ENCODE results near the gene SDF4.
"Not testable (repeated sequence)": the region's sequence is repeated elsewhere in the genome, so short reads cannot be mapped to it uniquely, and the experiment has no call there.

Gene SDF4

GRCh38 chr1:1199141-1199960 lies 32.5 kb downstream of the SDF4 start:
- no peak for DNase-seq (ENCODE audit: low spot score)

- DNase-seq (ENCODE audit: low spot score), result no peak
These were observed 33.2 kb downstream of the SDF4 start for GRCh38 chr1:1198423-1199140.

- DNase-seq (ENCODE audit: low spot score), result no peak
These were observed 34.0 kb downstream of the SDF4 start for GRCh38 chr1:1197551-1198422.

GRCh38 chr1:1197188-1197500 lies 34.7 kb downstream of the SDF4 start:
- no peak for DNase-seq (ENCODE audit: low spot score)

GRCh38 chr1:1196431-1197187 lies 35.2 kb downstream of the SDF4 start:
- no peak for DNase-seq (ENCODE audit: low spot score)

GRCh38 chr1:1195726-1196125 lies 36.1 kb downstream of the SDF4 start:
- not testable (repeated sequence) for DNase-seq (ENCODE audit: low spot score)

GRCh38 chr1:1194723-1195122 lies 37.1 kb downstream of the SDF4 start:
- DNase-seq (ENCODE audit: low spot score), result no peak

GRCh38 chr1:1191734-1192133 lies 40.1 kb downstream of the SDF4 start:
- no peak for DNase-seq (ENCODE audit: low spot score)

GRCh38 chr1:1189111-1189510 lies 42.7 kb downstream of the SDF4 start:
- no peak for DNase-seq (ENCODE audit: low spot score)

- DNase-seq (ENCODE audit: low spot score), result no peak
These were observed 43.9 kb downstream of the SDF4 start for GRCh38 chr1:1187938-1188337.

- no peak for DNase-seq (ENCODE audit: low spot score)
These were observed 46.6 kb downstream of the SDF4 start for GRCh38 chr1:1185101-1185765.

GRCh38 chr1:1183833-1184775 lies 47.7 kb downstream of the SDF4 start:
- DNase-seq (ENCODE audit: low spot score), result no peak

- DNase-seq (ENCODE audit: low spot score), result no peak
These were observed 48.5 kb downstream of the SDF4 start for GRCh38 chr1:1183221-1183747.

- no peak for DNase-seq (ENCODE audit: low spot score)
These were observed 49.1 kb downstream of the SDF4 start for GRCh38 chr1:1182491-1183220.

- DNase-seq (ENCODE audit: low spot score), result no peak
These were observed 49.8 kb downstream of the SDF4 start for GRCh38 chr1:1181938-1182410.

GRCh38 chr1:1181129-1181937 lies 50.5 kb downstream of the SDF4 start:
- no peak for DNase-seq (ENCODE audit: low spot score)

- no peak for DNase-seq (ENCODE audit: low spot score)
These were observed 51.6 kb downstream of the SDF4 start for GRCh38 chr1:1179983-1180861.

All from GM03348 (cell line).